Activated B cell treated with CpG ODN at 0.5 μM for 24 hours (primary cell): ENCODE results near the gene TSPOAP1. TPM values are rescaled to one million over a fixed set of nuclear protein-coding genes. Genes with fewer than 3 reads are reported as not detected.

Experiments used
- ATAC-seq: fragments of 200-7000 bp; cut with Tn5 transposase; one replicate; pipeline ENCODE4 v1.10.0; 2021; ENCODE audit warnings: low read depth, mild to moderate bottlenecking, moderate library complexity
- CTCF ChIA-PET: fragments of 350-600 bp; sonication (Branson Sonifier 250); formaldehyde crosslinking; loops from one replicate; lab custom pipeline; 2021; ENCODE audit warnings: antibody characterized with exemption; lab: Charles Lee
- POLR2A ChIA-PET: fragments of 350-600 bp; sonication (Branson Sonifier 250); formaldehyde crosslinking; loops from one replicate; lab custom pipeline; 2021; ENCODE audit warnings: antibody characterized with exemption; lab: Charles Lee
- DNase-seq: peaks from one replicate; pipeline ENCODE4 v3.0.0; 2022
- H3K27ac Mint-ChIP-seq: one replicate; pipeline ENCODE4 v1.8.0; 2020; ENCODE audit warnings: mixed read lengths
- H3K27me3 Mint-ChIP-seq: one replicate; pipeline ENCODE4 v1.8.0; 2021; ENCODE audit warnings: mixed read lengths
- H3K36me3 Mint-ChIP-seq: one replicate; pipeline ENCODE4 v1.8.0; 2021; ENCODE audit warnings: low read depth, mixed read lengths
- H3K4me1 Mint-ChIP-seq: one replicate; pipeline ENCODE4 v1.8.0; 2021; ENCODE audit warnings: mixed read lengths
- H3K4me3 Mint-ChIP-seq: one replicate; pipeline ENCODE4 v1.8.0; 2020; ENCODE audit warnings: mild to moderate bottlenecking, mixed read lengths
- H3K9me3 Mint-ChIP-seq: one replicate; pipeline ENCODE4 v1.8.0; 2020; ENCODE audit warnings: mixed read lengths
- CTCF ChIP-seq: fragments of 200-600 bp; IDR thresholded peaks from one replicate; pipeline ENCODE4 v1.8.0; 2022; ENCODE audit warnings: antibody characterized with exemption, mild to moderate bottlenecking
- intact Hi-C: fragments of 100-400 bp; cut with micrococcal nuclease; formaldehyde crosslinking; loops from one replicate; pipeline ENCODE4 v1.15.1; 2024
- total RNA-seq: library from RNA; stranded (reverse); gene quantifications from 2 replicates; pipeline ENCODE4 v1.2.3, GENCODE V29; 2022

Gene TSPOAP1
- total RNA-seq, 1 donor from 2014 or later: 22.5 TPM

GRCh38 chr17:58265902-58266875 is 62.4 kb downstream of the TSPOAP1 start:
- Mint-ChIP-seq H3K36me3 (no peaks in the 10 kb centered on the region), H3K4me3 (no peak overlapping the region), H3K4me1 (no peaks in the 10 kb centered on the region), H3K9me3 (no peaks in the 10 kb centered on the region), H3K27me3 (peaks cover 40% of the 10 kb centered on the region), H3K27ac (no peak overlapping the region)
- no peak for DNase-seq
- intact Hi-C loops: no loop called here
- POLR2A ChIA-PET: no interaction called here
- TF ChIP-seq CTCF: no peak
- CTCF ChIA-PET: no interaction called here
- no peak for ATAC-seq

- Mint-ChIP-seq H3K36me3 (no peaks in the 10 kb centered on the region), H3K4me1 (no peaks in the 10 kb centered on the region), H3K9me3 (no peaks in the 10 kb centered on the region), H3K4me3 (no peak overlapping the region), H3K27ac (no peak overlapping the region), H3K27me3 (peaks cover 46% of the 10 kb centered on the region)
- ATAC-seq: no peak
- ChIA-PET POLR2A (no interaction called here), CTCF (no interaction called here)
- no peak for DNase-seq
- TF ChIP-seq CTCF: no peak
- intact Hi-C loops: no loop called here
These were observed 63.3 kb downstream of the TSPOAP1 start for GRCh38 chr17:58265271-58265670.

GRCh38 chr17:58264407-58265103 is 64.0 kb downstream of the TSPOAP1 start:
- no peak for TF ChIP-seq CTCF
- Mint-ChIP-seq H3K9me3 (no peaks in the 10 kb centered on the region), H3K36me3 (no peaks in the 10 kb centered on the region), H3K27me3 (peaks cover 46% of the 10 kb centered on the region), H3K4me1 (no peaks in the 10 kb centered on the region), H3K27ac (no peak overlapping the region), H3K4me3 (no peak overlapping the region)
- DNase-seq: no peak
- intact Hi-C loops: no loop called here
- no peak for ATAC-seq
- CTCF ChIA-PET: no interaction called here
- POLR2A ChIA-PET: no interaction called here

GRCh38 chr17:58263773-58264172 is 64.8 kb downstream of the TSPOAP1 start:
- no peak for TF ChIP-seq CTCF
- ChIA-PET POLR2A (no interaction called here), CTCF (no interaction called here)
- Mint-ChIP-seq H3K27ac (no peak overlapping the region), H3K9me3 (no peaks in the 10 kb centered on the region), H3K27me3 (peaks cover 49% of the 10 kb centered on the region), H3K4me3 (no peak overlapping the region), H3K4me1 (no peaks in the 10 kb centered on the region), H3K36me3 (no peaks in the 10 kb centered on the region)
- intact Hi-C loops: no loop called here
- ATAC-seq: no peak
- DNase-seq: no peak

GRCh38 chr17:58262149-58262548 is 66.4 kb downstream of the TSPOAP1 start:
- no peaks in the 10 kb centered on the region for H3K4me1 Mint-ChIP-seq
- H3K27ac Mint-ChIP-seq: no peak overlapping the region
- H3K4me3 Mint-ChIP-seq: no peak overlapping the region
- H3K9me3 Mint-ChIP-seq: no peaks in the 10 kb centered on the region
- ATAC-seq (no peak), DNase-seq (no peak)
- TF ChIP-seq CTCF: no peak
- no peaks in the 10 kb centered on the region for H3K36me3 Mint-ChIP-seq
- ChIA-PET POLR2A (no interaction called here), CTCF (no interaction called here)
- H3K27me3 Mint-ChIP-seq: peaks cover 53% of the 10 kb centered on the region
- intact Hi-C loops: no loop called here
